C4-2B (cell line): ENCODE results near the gene P3H3.

Source experiments
- ZFX ChIP-seq: fragments of 450-650 bp; IDR thresholded peaks from 2 replicates; pipeline ENCODE4 v1.6.1; 2017
- TF ChIP-seq, protein P1 (sequence below): fragments of 450-650 bp; conservative IDR thresholded peaks from 2 replicates; pipeline ENCODE4 v1.5.1; 2017; ENCODE audit warnings: mild to moderate bottlenecking

GRCh38 chr12:6849976-6850560 is 21.9 kb downstream of the P3H3 start:
- TF ChIP-seq, protein P1, sequence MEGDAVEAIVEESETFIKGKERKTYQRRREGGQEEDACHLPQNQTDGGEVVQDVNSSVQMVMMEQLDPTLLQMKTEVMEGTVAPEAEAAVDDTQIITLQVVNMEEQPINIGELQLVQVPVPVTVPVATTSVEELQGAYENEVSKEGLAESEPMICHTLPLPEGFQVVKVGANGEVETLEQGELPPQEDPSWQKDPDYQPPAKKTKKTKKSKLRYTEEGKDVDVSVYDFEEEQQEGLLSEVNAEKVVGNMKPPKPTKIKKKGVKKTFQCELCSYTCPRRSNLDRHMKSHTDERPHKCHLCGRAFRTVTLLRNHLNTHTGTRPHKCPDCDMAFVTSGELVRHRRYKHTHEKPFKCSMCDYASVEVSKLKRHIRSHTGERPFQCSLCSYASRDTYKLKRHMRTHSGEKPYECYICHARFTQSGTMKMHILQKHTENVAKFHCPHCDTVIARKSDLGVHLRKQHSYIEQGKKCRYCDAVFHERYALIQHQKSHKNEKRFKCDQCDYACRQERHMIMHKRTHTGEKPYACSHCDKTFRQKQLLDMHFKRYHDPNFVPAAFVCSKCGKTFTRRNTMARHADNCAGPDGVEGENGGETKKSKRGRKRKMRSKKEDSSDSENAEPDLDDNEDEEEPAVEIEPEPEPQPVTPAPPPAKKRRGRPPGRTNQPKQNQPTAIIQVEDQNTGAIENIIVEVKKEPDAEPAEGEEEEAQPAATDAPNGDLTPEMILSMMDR: no peak
- no peak for TF ChIP-seq ZFX
